Suprapubic skin (tissue), 4 donors: Measurements from ENCODE around the gene CRYBG1. TPM values are rescaled to one million over a fixed set of nuclear protein-coding genes. Genes with fewer than 3 reads are reported as not detected.

Experiments
- DNase-seq, 2 donors: peaks; one replicate each; pipeline ENCODE4 v3.0.0-alpha.2; 2019; ENCODE audit warnings: low spot score in 2 of 2
- H3K27ac ChIP-seq: fragments of 200-600 bp; sonication (generic); one replicate; pipeline ENCODE4 v1.5.1; 2019
- H3K27me3 ChIP-seq: fragments of 200-600 bp; sonication (generic); one replicate; pipeline ENCODE4 v1.5.1; 2019
- H3K36me3 ChIP-seq: fragments of 200-600 bp; sonication (generic); one replicate; pipeline ENCODE4 v1.5.1; 2019
- H3K4me1 ChIP-seq: fragments of 200-600 bp; sonication (generic); one replicate; pipeline ENCODE4 v1.5.1; 2019
- H3K4me3 ChIP-seq: fragments of 200-600 bp; sonication (generic); one replicate; pipeline ENCODE4 v1.5.1; 2019; ENCODE audit warnings: mild to moderate bottlenecking
- H3K9me3 ChIP-seq: fragments of 200-600 bp; sonication (generic); one replicate; pipeline ENCODE4 v1.5.1; 2019
- EP300 ChIP-seq: sonication (generic); formaldehyde crosslinking; IDR thresholded peaks from one replicate; pipeline ENCODE4 v1.6.1; 2017; ENCODE audit warnings: antibody characterized with exemption
- POLR2A ChIP-seq, 2 donors: fragments of 450-650 bp; IDR thresholded peaks; one replicate each; pipeline ENCODE4 v1.6.1; 2017; ENCODE audit warnings: antibody characterized with exemption in 2 of 2, mild to moderate bottlenecking in 2 of 2, moderate library complexity in 2 of 2
- POLR2AphosphoS5 ChIP-seq, 3 donors: sonication (generic); formaldehyde crosslinking; IDR thresholded peaks; one replicate each; pipeline ENCODE4 v1.6.1; 2017; ENCODE audit warnings: antibody characterized with exemption in 3 of 3
- WGBS: methylation state at CpG from one replicate; pipeline ENCODE4 v1.1.5; 2018; 5-methylcytosine and 5-hydroxymethylcytosine counted together
- total RNA-seq, 4 donors: library from RNA; depleted of rRNA; stranded (reverse); fragments of >200 nt; gene quantifications; one replicate each; pipeline ENCODE4 v1.1.0, GENCODE V29; 2016
- TF ChIP-seq, protein P1 (sequence below), 2 donors: fragments of 200-600 bp in 1 of 2; fragments of 450-650 bp in 1 of 2; sonication (generic) in 1 of 2; IDR thresholded peaks; one replicate each; pipeline ENCODE4 v1.5.1; 2016 to 2019; ENCODE audit warnings: antibody characterized with exemption in 2 of 2, mild to moderate bottlenecking in 1 of 2, moderate library complexity in 1 of 2

Gene CRYBG1
- total RNA-seq, 4 donors from 2014 or later = 91.8 to 124 (median 99.7) TPM

DNA sequence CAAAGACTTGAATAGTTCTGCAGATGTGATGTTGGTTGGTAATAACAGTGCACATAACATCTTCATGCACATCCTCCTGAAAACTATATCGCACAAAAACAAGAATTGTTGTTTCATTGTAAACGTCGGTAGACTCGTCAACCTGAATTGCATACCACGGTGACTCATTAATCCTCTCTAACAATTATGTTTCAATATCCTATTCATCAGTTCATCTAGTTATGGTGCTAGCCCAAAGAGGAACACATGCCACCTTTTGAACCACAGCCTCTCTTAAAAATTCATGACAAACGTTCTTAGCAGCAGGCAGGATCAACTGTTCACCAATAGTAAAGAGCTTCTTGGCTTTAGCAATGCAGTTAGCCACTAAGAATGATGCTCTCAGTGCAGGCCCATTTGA is 25.0 kb downstream of the CRYBG1 start:
- H3K9me3 ChIP-seq = no peaks in the 10 kb centered on the region

DNA sequence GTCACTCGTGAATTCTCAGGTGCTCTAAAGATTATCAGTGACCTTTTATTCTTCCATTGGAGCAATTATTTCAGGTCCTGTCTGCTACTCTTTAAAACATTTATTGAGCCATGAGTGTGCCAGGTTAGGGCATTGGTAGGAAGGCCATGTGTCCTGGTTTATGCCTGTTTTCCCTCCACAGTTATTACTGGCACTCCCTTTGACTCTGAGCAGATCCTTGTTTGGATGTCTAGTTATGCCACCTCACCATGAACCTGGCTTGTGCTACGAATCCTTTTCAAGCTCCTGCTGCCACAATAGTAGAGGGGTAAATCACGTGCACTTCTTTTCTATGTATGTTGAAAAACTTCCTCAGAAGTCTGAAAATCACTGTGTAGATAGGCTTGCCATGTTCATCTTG is 27.4 kb downstream of the CRYBG1 start:
- no peak overlapping the region for H3K4me3 ChIP-seq
- no peaks in the 10 kb centered on the region for H3K4me1 ChIP-seq
- H3K27ac ChIP-seq = no peak overlapping the region
- no peak for DNase-seq
- no peaks in the 10 kb centered on the region for H3K9me3 ChIP-seq
- H3K27me3 ChIP-seq = peaks cover 3% of the 10 kb centered on the region
- no peaks in the 10 kb centered on the region for H3K36me3 ChIP-seq
- TF ChIP-seq, protein P1, sequence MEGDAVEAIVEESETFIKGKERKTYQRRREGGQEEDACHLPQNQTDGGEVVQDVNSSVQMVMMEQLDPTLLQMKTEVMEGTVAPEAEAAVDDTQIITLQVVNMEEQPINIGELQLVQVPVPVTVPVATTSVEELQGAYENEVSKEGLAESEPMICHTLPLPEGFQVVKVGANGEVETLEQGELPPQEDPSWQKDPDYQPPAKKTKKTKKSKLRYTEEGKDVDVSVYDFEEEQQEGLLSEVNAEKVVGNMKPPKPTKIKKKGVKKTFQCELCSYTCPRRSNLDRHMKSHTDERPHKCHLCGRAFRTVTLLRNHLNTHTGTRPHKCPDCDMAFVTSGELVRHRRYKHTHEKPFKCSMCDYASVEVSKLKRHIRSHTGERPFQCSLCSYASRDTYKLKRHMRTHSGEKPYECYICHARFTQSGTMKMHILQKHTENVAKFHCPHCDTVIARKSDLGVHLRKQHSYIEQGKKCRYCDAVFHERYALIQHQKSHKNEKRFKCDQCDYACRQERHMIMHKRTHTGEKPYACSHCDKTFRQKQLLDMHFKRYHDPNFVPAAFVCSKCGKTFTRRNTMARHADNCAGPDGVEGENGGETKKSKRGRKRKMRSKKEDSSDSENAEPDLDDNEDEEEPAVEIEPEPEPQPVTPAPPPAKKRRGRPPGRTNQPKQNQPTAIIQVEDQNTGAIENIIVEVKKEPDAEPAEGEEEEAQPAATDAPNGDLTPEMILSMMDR (IDR thresholded peaks at IDR 0.05) = no peak
- TF ChIP-seq POLR2AphosphoS5 (IDR thresholded peaks at IDR 0.05) (no peak), EP300 (no peak), POLR2A (IDR thresholded peaks at IDR 0.05) (no peak)
- WGBS = 85% methylated on average over 3 of the region's 3 CpGs

More for the DNA sequence above, 25.0 kb downstream of the CRYBG1 start:
- WGBS = 85% methylated on average over 6 of the region's 6 CpGs
- H3K4me1 ChIP-seq = no peaks in the 10 kb centered on the region
- no peak for DNase-seq
- no peaks in the 10 kb centered on the region for H3K27me3 ChIP-seq
- TF ChIP-seq, protein P1 (IDR thresholded peaks at IDR 0.05) = no peak
- TF ChIP-seq POLR2A (IDR thresholded peaks at IDR 0.05) (no peak), POLR2AphosphoS5 (IDR thresholded peaks at IDR 0.05) (no peak), EP300 (no peak)
- no peak overlapping the region for H3K27ac ChIP-seq
- no peak overlapping the region for H3K4me3 ChIP-seq
- H3K36me3 ChIP-seq = no peaks in the 10 kb centered on the region

DNA sequence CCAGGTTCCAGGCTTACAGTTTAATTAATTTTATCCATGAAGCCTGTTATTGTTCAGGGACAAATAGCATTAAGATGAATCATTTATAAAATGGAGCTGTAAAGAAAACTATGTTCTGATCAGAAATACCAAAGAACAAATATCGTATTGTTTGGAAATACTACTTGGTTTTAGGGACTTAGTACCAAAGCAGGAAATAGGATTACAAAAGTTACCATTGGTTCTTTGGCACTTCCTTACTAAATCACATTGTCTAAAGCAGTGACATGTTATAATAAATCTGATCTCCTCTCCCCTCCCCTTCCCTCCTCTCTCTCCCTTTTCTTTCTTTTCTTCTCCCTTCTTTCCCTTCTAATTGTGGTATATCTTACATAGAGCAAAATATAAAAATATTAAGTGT is 29.6 kb downstream of the CRYBG1 start:
- WGBS = 53% methylated on average over 1 of the region's 1 CpG
- Histone ChIP-seq H3K4me1 (no peaks in the 10 kb centered on the region), H3K4me3 (no peak overlapping the region)

DNA sequence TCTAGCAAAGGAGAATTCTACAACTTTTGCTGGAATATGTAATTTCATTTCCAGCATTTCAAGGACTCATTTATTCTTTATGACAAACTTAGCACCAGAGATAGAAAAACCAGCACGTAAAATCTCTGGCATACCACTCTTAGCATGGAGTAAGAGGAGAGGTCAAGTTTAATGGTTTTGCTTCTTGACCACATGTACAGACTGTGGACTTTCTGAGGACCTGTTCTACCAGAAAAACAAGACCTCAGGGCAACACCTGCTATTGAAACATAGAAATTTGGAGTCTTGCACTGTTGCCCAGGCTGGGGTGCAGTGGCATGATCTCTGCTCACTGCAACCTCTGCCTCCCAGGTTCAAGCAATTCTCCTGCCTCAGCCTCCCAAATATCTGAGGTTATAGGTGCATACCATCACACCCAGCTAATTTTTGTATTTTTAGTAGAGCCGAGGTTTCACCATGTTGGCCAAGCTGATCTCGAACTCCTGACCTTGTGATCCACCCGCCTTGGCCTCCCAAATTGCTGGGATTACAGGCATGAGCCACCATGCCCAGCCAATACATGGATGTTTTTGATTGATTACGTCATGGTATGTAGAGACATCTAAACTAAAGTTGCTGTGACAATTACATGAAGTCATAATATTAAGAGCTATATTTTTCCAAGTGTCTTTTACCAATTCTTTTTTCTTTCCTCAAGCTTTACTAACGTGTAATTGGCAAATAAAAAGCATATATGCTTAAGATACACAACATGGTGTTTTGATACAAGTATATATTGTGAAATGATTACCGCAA is 36.1 kb downstream of the CRYBG1 start:
- H3K36me3 ChIP-seq = no peaks in the 10 kb centered on the region
- no peak overlapping the region for H3K27ac ChIP-seq
- 88% methylated on average over 7 of the region's 7 CpGs for WGBS
- no peak overlapping the region for H3K4me3 ChIP-seq
- TF ChIP-seq POLR2A (IDR thresholded peaks at IDR 0.05) = no peak
- TF ChIP-seq POLR2AphosphoS5 (IDR thresholded peaks at IDR 0.05) = no peak
- TF ChIP-seq, protein P1 (IDR thresholded peaks at IDR 0.05) = no peak
- no peak for TF ChIP-seq EP300
- no peaks in the 10 kb centered on the region for H3K4me1 ChIP-seq
- no peaks in the 10 kb centered on the region for H3K27me3 ChIP-seq
- no peaks in the 10 kb centered on the region for H3K9me3 ChIP-seq
- no peak for DNase-seq

More for the DNA sequence above, 29.6 kb downstream of the CRYBG1 start:
- TF ChIP-seq EP300 (no peak), POLR2AphosphoS5 (IDR thresholded peaks at IDR 0.05) (no peak), POLR2A (IDR thresholded peaks at IDR 0.05) (no peak)
- TF ChIP-seq, protein P1 (IDR thresholded peaks at IDR 0.05) = no peak
- DNase-seq = no peak
- Histone ChIP-seq H3K27ac (no peak overlapping the region), H3K36me3 (no peaks in the 10 kb centered on the region), H3K9me3 (no peaks in the 10 kb centered on the region), H3K27me3 (peaks cover 3% of the 10 kb centered on the region)

DNA sequence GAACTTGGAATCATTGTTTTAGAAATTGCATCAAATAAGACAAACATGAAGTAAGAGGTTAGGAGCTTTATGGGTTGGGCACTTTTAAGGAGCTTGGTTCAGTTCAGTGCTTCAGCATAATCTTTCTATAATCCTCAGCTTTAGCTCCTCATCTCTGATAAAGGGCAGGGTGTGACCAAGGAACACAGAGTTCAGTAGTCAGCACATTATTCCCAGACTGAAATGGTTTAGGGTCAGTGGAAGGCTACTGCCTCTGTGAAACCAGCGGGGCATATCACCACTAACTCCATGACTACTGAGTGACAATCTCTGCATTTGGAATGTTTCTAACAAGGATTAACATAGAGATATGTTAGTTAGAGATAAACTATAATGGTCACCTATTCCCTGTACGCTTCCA is 36.9 kb downstream of the CRYBG1 start:
- TF ChIP-seq EP300 = no peak
- no peak for TF ChIP-seq POLR2AphosphoS5 (IDR thresholded peaks at IDR 0.05)
- TF ChIP-seq, protein P1 (IDR thresholded peaks at IDR 0.05) = no peak
- TF ChIP-seq POLR2A (IDR thresholded peaks at IDR 0.05) = no peak
- no peak overlapping the region for H3K4me3 ChIP-seq
- 91% methylated on average over 2 of the region's 2 CpGs for WGBS
- H3K4me1 ChIP-seq = no peaks in the 10 kb centered on the region
- no peaks in the 10 kb centered on the region for H3K9me3 ChIP-seq
- no peak overlapping the region for H3K27ac ChIP-seq
- DNase-seq = no peak
- H3K27me3 ChIP-seq = no peaks in the 10 kb centered on the region
- H3K36me3 ChIP-seq = no peaks in the 10 kb centered on the region
